CD8-positive, alpha-beta memory T cell (primary cell): ENCODE measurements around the gene NR1D1. TPM values are rescaled to one million over a fixed set of nuclear protein-coding genes. Genes with fewer than 3 reads are reported as not detected.
A peak's percentile ranks its signal among the peaks of the same experiment; 100 is the strongest.

Experiments
- CTCF ChIA-PET: fragments of 350-600 bp; sonication (Branson Sonifier 250); formaldehyde crosslinking; loops from one replicate; lab custom pipeline; 2021; ENCODE audit warnings: antibody characterized with exemption; lab: Charles Lee
- POLR2A ChIA-PET: fragments of 350-600 bp; sonication (Branson Sonifier 250); formaldehyde crosslinking; loops from one replicate; lab custom pipeline; 2021; ENCODE audit warnings: antibody characterized with exemption; lab: Charles Lee
- DNase-seq, 5 donors: peaks; one replicate each; pipeline versions ENCODE4 v3.0.0 to v3.0.0-alpha.2; 2020 to 2022; ENCODE audit warnings: mixed read lengths in 1 of 5
- H3K27ac ChIP-seq: one replicate; pipeline ENCODE4 v1.7.0; 2013; ENCODE audit warnings: low read depth, mild to moderate bottlenecking, low read length, moderate library complexity
- H3K27me3 ChIP-seq: 2 replicates; pipeline ENCODE4 v1.7.0; 2013; ENCODE audit warnings: low read length, mild to moderate bottlenecking; ENCODE audit not compliant: insufficient read depth, poor library complexity, severe bottlenecking
- H3K36me3 ChIP-seq: 2 replicates; pipeline ENCODE4 v1.7.0; 2013; ENCODE audit warnings: mild to moderate bottlenecking, low read length, moderate library complexity; ENCODE audit not compliant: insufficient read depth
- H3K4me1 ChIP-seq: 2 replicates; pipeline ENCODE4 v1.7.0; 2013; ENCODE audit warnings: mild to moderate bottlenecking, low read length, moderate library complexity; ENCODE audit not compliant: insufficient read depth
- H3K4me3 ChIP-seq: 2 replicates; pipeline ENCODE4 v1.7.0; 2013; ENCODE audit warnings: mild to moderate bottlenecking, low read length
- H3K9me3 ChIP-seq: 2 replicates; pipeline ENCODE4 v1.7.0; 2013; ENCODE audit warnings: mild to moderate bottlenecking, low read length
- H3K27ac Mint-ChIP-seq, 8 donors: one replicate each; pipeline ENCODE4 v1.8.0; 2020 to 2021; ENCODE audit warnings: mixed read lengths in 8 of 8, mild to moderate bottlenecking in 6 of 8, inconsistent platforms in 3 of 8, moderate library complexity in 3 of 8
- H3K27me3 Mint-ChIP-seq, 2 donors: one replicate each; pipeline ENCODE4 v1.8.0; 2020 to 2021; ENCODE audit warnings: mixed read lengths in 2 of 2, mild to moderate bottlenecking in 1 of 2, moderate library complexity in 1 of 2
- H3K36me3 Mint-ChIP-seq, 3 donors: one replicate each; pipeline ENCODE4 v1.8.0; 2020 to 2021; ENCODE audit warnings: mixed read lengths in 3 of 3, inconsistent platforms in 1 of 3, mild to moderate bottlenecking in 1 of 3
- H3K4me1 Mint-ChIP-seq, 3 donors: one replicate each; pipeline ENCODE4 v1.8.0; 2020 to 2021; ENCODE audit warnings: mixed read lengths in 3 of 3, inconsistent platforms in 1 of 3, mild to moderate bottlenecking in 1 of 3
- H3K4me3 Mint-ChIP-seq, 7 donors: one replicate each; pipeline ENCODE4 v1.8.0; 2020 to 2021; ENCODE audit warnings: mixed read lengths in 7 of 7, mild to moderate bottlenecking in 6 of 7, moderate library complexity in 4 of 7, inconsistent platforms in 2 of 7
- H3K9me3 Mint-ChIP-seq, 5 donors: one replicate each; pipeline ENCODE4 v1.8.0; 2020 to 2022; ENCODE audit warnings: mixed read lengths in 5 of 5, mild to moderate bottlenecking in 3 of 5, moderate library complexity in 2 of 5, inconsistent platforms in 1 of 5
- polyA plus RNA-seq: library from polyadenylated mRNA; unstranded; fragments of 300-500 nt; fragmentation: Illumina TruSeq; gene quantifications from one replicate; pipeline ENCODE4 v1.2.3, GENCODE V29; 2021
- total RNA-seq, 2 experiments: library from RNA; stranded (reverse); gene quantifications; one replicate each; pipeline ENCODE4 v1.2.3, GENCODE V29; 2021

The NR1D1 gene
- total and polyA plus RNA-seq, 3 experiments from 2014 or later = 10.0 to 10.4 (median 10.2) TPM

- ChIA-PET CTCF (interaction anchor here (1.5 kb wide), 1 partner anchor 8 kb away, joined by 3 read pairs; no protein-coding TSS in a partner anchor), POLR2A (no interaction called here)
- peaks cover 0 to 3% of the 10 kb centered on the region in 2 donors for H3K27me3 Mint-ChIP-seq
- H3K4me3 Mint-ChIP-seq = no peak overlapping the region
- H3K27ac Mint-ChIP-seq = peak overlapping the region in 1 of 8 donors; percentile 32
- DNase-seq = no peak
- peaks cover 16% of the 10 kb centered on the region for H3K4me1 ChIP-seq
- peaks cover 0 to 55% (median 6%) of the 10 kb centered on the region in 3 donors for H3K36me3 Mint-ChIP-seq
- peaks cover 16 to 23% (median 19%) of the 10 kb centered on the region in 3 donors for H3K4me1 Mint-ChIP-seq
- no peak overlapping the region for H3K4me3 ChIP-seq
- no peaks in the 10 kb centered on the region for H3K9me3 ChIP-seq
- H3K27ac ChIP-seq = no peak overlapping the region
- H3K36me3 ChIP-seq = peaks cover 30% of the 10 kb centered on the region
- no peaks in the 10 kb centered on the region for H3K27me3 ChIP-seq
- H3K9me3 Mint-ChIP-seq = no peaks in the 10 kb centered on the region
These were observed 20.8 kb downstream of the NR1D1 start for GRCh38 chr17:40079545-40079944.

- H3K27ac ChIP-seq = no peak overlapping the region
- H3K36me3 ChIP-seq = peaks cover 19% of the 10 kb centered on the region
- no peaks in the 10 kb centered on the region for H3K27me3 ChIP-seq
- H3K4me3 ChIP-seq = no peak overlapping the region
- DNase-seq = no peak
- H3K36me3 Mint-ChIP-seq = peaks cover 0 to 48% (median 4%) of the 10 kb centered on the region in 3 donors
- H3K4me1 Mint-ChIP-seq = peaks cover 24 to 41% (median 30%) of the 10 kb centered on the region in 3 donors
- CTCF ChIA-PET = interaction anchor here (0.6 to 6.7 kb wide), 17 partner anchors 10 to 126 kb away, joined by 3 to 96 read pairs (median 16); partner anchors contain the start of genes MED24, NR1D1 and THRA
- no peaks in the 10 kb centered on the region for H3K9me3 Mint-ChIP-seq
- POLR2A ChIA-PET = interaction anchor here (1.9 kb wide), 1 partner anchor 11 kb away, joined by 5 read pairs; no protein-coding TSS in a partner anchor
- H3K9me3 ChIP-seq = no peaks in the 10 kb centered on the region
- H3K27ac Mint-ChIP-seq = peak overlapping the region in 1 of 8 donors; percentile 48
- H3K27me3 Mint-ChIP-seq = peaks cover 0 to 3% of the 10 kb centered on the region in 2 donors
- no peak overlapping the region for H3K4me3 Mint-ChIP-seq
- H3K4me1 ChIP-seq = peaks cover 26% of the 10 kb centered on the region
These were observed 23.8 kb downstream of the NR1D1 start for GRCh38 chr17:40076591-40076990.

- peak overlapping the region in 1 of 7 donors; percentile 73 for H3K4me3 Mint-ChIP-seq
- Histone ChIP-seq H3K27ac (peak overlapping the region; percentile 6), H3K27me3 (no peaks in the 10 kb centered on the region), H3K36me3 (peaks cover 19% of the 10 kb centered on the region), H3K9me3 (no peaks in the 10 kb centered on the region), H3K4me1 (peaks cover 32% of the 10 kb centered on the region), H3K4me3 (no peak overlapping the region)
- H3K4me1 Mint-ChIP-seq = peaks cover 24 to 47% (median 33%) of the 10 kb centered on the region in 3 donors
- peak overlapping the region in 5 of 8 donors; percentile 48 to 87 (median 79) for H3K27ac Mint-ChIP-seq
- ChIA-PET POLR2A (interaction anchor here (0.6 to 2.1 kb wide), 4 partner anchors 10 to 36 kb away, joined by 4 to 10 read pairs (median 4); no protein-coding TSS in a partner anchor), CTCF (interaction anchor here (0.6 to 6.7 kb wide), 32 partner anchors 8 to 166 kb away, joined by 3 to 96 read pairs (median 7); partner anchors contain the start of genes MED24, NR1D1, THRA and WIPF2)
- H3K9me3 Mint-ChIP-seq = no peaks in the 10 kb centered on the region
- peaks cover 0 to 3% of the 10 kb centered on the region in 2 donors for H3K27me3 Mint-ChIP-seq
- no peak for DNase-seq
- peaks cover 0 to 46% (median 4%) of the 10 kb centered on the region in 3 donors for H3K36me3 Mint-ChIP-seq
These were observed 24.4 kb downstream of the NR1D1 start for GRCh38 chr17:40075942-40076498.

GRCh38 chr17:40075201-40075941, 25.0 kb downstream of the NR1D1 start:
- DNase-seq = peak; percentile 54 to 79 (median 56)
- peaks cover 19% of the 10 kb centered on the region for H3K36me3 ChIP-seq
- peaks cover 0 to 43% (median 4%) of the 10 kb centered on the region in 3 donors for H3K36me3 Mint-ChIP-seq
- peak overlapping the region in 1 of 7 donors; percentile 73 for H3K4me3 Mint-ChIP-seq
- H3K9me3 Mint-ChIP-seq = no peaks in the 10 kb centered on the region
- POLR2A ChIA-PET = interaction anchor here (0.6 to 2.1 kb wide), 7 partner anchors 10 to 93 kb away, joined by 3 to 10 read pairs (median 4); partner anchors contain the start of gene THRA
- peaks cover 0 to 3% of the 10 kb centered on the region in 2 donors for H3K27me3 Mint-ChIP-seq
- no peaks in the 10 kb centered on the region for H3K27me3 ChIP-seq
- H3K27ac Mint-ChIP-seq = peak overlapping the region in 5 of 8 donors; percentile 62 to 87 (median 79)
- peak overlapping the region; percentile 6 for H3K27ac ChIP-seq
- CTCF ChIA-PET = interaction anchor here (0.6 to 6.7 kb wide), 33 partner anchors 9 to 166 kb away, joined by 3 to 96 read pairs (median 7); partner anchors contain the start of genes MED24, NR1D1, THRA and WIPF2
- H3K4me3 ChIP-seq = no peak overlapping the region
- H3K9me3 ChIP-seq = no peaks in the 10 kb centered on the region
- H3K4me1 Mint-ChIP-seq = peaks cover 30 to 53% (median 38%) of the 10 kb centered on the region in 3 donors
- H3K4me1 ChIP-seq = peaks cover 38% of the 10 kb centered on the region

- ChIA-PET POLR2A (interaction anchor here (0.6 to 2.1 kb wide), 7 partner anchors 9 to 92 kb away, joined by 3 to 10 read pairs (median 4); partner anchors contain the start of gene THRA), CTCF (interaction anchor here (1.1 to 6.7 kb wide), 29 partner anchors 9 to 144 kb away, joined by 3 to 96 read pairs (median 8); partner anchors contain the start of genes CASC3, MED24, NR1D1 and THRA)
- peaks cover 17% of the 10 kb centered on the region for H3K36me3 ChIP-seq
- H3K27ac ChIP-seq = no peak overlapping the region
- peaks cover 44% of the 10 kb centered on the region for H3K4me1 ChIP-seq
- Mint-ChIP-seq H3K27ac (peak overlapping the region in 5 of 8 donors; percentile 7 to 74 (median 26)), H3K27me3 (peaks cover 0 to 3% of the 10 kb centered on the region in 2 donors), H3K4me1 (peaks cover 36 to 58% (median 43%) of the 10 kb centered on the region in 3 donors), H3K36me3 (peaks cover 0 to 40% (median 4%) of the 10 kb centered on the region in 3 donors), H3K4me3 (peak overlapping the region in 1 of 7 donors; percentile 1), H3K9me3 (no peaks in the 10 kb centered on the region)
- no peaks in the 10 kb centered on the region for H3K9me3 ChIP-seq
- no peak for DNase-seq
- H3K27me3 ChIP-seq = no peaks in the 10 kb centered on the region
- H3K4me3 ChIP-seq = no peak overlapping the region
These were observed 25.6 kb downstream of the NR1D1 start for GRCh38 chr17:40074871-40075200.

GRCh38 chr17:40074175-40074512, 26.2 kb downstream of the NR1D1 start:
- H3K9me3 Mint-ChIP-seq = no peaks in the 10 kb centered on the region
- H3K4me1 Mint-ChIP-seq = peaks cover 42 to 65% (median 50%) of the 10 kb centered on the region in 3 donors
- Histone ChIP-seq H3K27ac (no peak overlapping the region), H3K27me3 (no peaks in the 10 kb centered on the region), H3K36me3 (peaks cover 11% of the 10 kb centered on the region), H3K4me3 (no peak overlapping the region), H3K9me3 (no peaks in the 10 kb centered on the region), H3K4me1 (peaks cover 51% of the 10 kb centered on the region)
- peaks cover 0 to 39% (median 4%) of the 10 kb centered on the region in 3 donors for H3K36me3 Mint-ChIP-seq
- H3K27me3 Mint-ChIP-seq = peaks cover 0 to 3% of the 10 kb centered on the region in 2 donors
- POLR2A ChIA-PET = interaction anchor here (2.1 kb wide), 1 partner anchor 25 kb away, joined by 10 read pairs; no protein-coding TSS in a partner anchor
- no peak overlapping the region for H3K4me3 Mint-ChIP-seq
- CTCF ChIA-PET = interaction anchor here (1.1 to 6.7 kb wide), 17 partner anchors 10 to 145 kb away, joined by 3 to 96 read pairs (median 15); partner anchors contain the start of genes CASC3, MED24, NR1D1 and THRA
- H3K27ac Mint-ChIP-seq = peak overlapping the region in 4 of 8 donors; percentile 31 to 81 (median 74)
- DNase-seq = no peak

- CTCF ChIA-PET = interaction anchor here (1.0 to 6.7 kb wide), 11 partner anchors 9 to 95 kb away, joined by 3 to 96 read pairs (median 16); partner anchors contain the start of genes CASC3, MED24, NR1D1 and THRA
- no peaks in the 10 kb centered on the region for H3K27me3 ChIP-seq
- H3K27ac Mint-ChIP-seq = peak overlapping the region; percentile 28 to 87 (median 71)
- H3K9me3 ChIP-seq = no peaks in the 10 kb centered on the region
- no peaks in the 10 kb centered on the region for H3K9me3 Mint-ChIP-seq
- peaks cover 11% of the 10 kb centered on the region for H3K36me3 ChIP-seq
- H3K4me1 ChIP-seq = peaks cover 56% of the 10 kb centered on the region
- H3K4me3 ChIP-seq = no peak overlapping the region
- H3K4me3 Mint-ChIP-seq = peak overlapping the region in 1 of 7 donors; percentile 63
- DNase-seq = no peak
- no peak overlapping the region for H3K27ac ChIP-seq
- POLR2A ChIA-PET = no interaction called here
- peaks cover 0 to 36% (median 4%) of the 10 kb centered on the region in 3 donors for H3K36me3 Mint-ChIP-seq
- H3K27me3 Mint-ChIP-seq = peaks cover 0 to 3% of the 10 kb centered on the region in 2 donors
- peaks cover 48 to 71% (median 55%) of the 10 kb centered on the region in 3 donors for H3K4me1 Mint-ChIP-seq
These were observed 26.8 kb downstream of the NR1D1 start for GRCh38 chr17:40073454-40074174.
